OCI-LY1 (cell line): Measurements from ENCODE around the gene DRC3.

Experiments
- H2AFZ ChIP-seq: fragments of 200-600 bp; sonication (generic), shearing (Covaris generic); 2 replicates; pipeline ENCODE4 v1.6.0; 2014; ENCODE audit warnings: antibody characterized with exemption, mild to moderate bottlenecking, low read length
- H3F3A ChIP-seq: fragments of 200-600 bp; sonication (generic), shearing (Covaris generic); 2 replicates; pipeline ENCODE4 v1.6.0; 2014; ENCODE audit warnings: mild to moderate bottlenecking, antibody characterized with exemption, low read length, moderate library complexity; ENCODE audit not compliant: insufficient read depth
- H3K27ac ChIP-seq: fragments of 200-600 bp; sonication (generic); 2 replicates; pipeline ENCODE4 v1.5.1; 2014; ENCODE audit warnings: low read length, mixed run types, mild to moderate bottlenecking, low read depth; ENCODE audit not compliant: poor library complexity, severe bottlenecking
- H3K27me3 ChIP-seq: fragments of 200-600 bp; sonication (generic); 2 replicates; pipeline ENCODE4 v1.6.0; 2014; ENCODE audit warnings: antibody characterized with exemption, mild to moderate bottlenecking, low read length, moderate library complexity; ENCODE audit not compliant: insufficient read depth
- H3K36me3 ChIP-seq: fragments of 200-600 bp; sonication (generic); 2 replicates; pipeline ENCODE4 v1.6.1; 2014; ENCODE audit warnings: mild to moderate bottlenecking, antibody characterized with exemption, low read length, moderate library complexity, mixed read lengths; ENCODE audit not compliant: insufficient read depth
- H3K4me1 ChIP-seq: fragments of 200-600 bp; sonication (generic); 2 replicates; pipeline ENCODE4 v1.5.1; 2014; ENCODE audit warnings: mild to moderate bottlenecking, low read length, moderate library complexity; ENCODE audit not compliant: insufficient read depth, severe bottlenecking
- H3K4me2 ChIP-seq: fragments of 200-600 bp; sonication (generic), shearing (Covaris generic); 2 replicates; pipeline ENCODE4 v1.6.1; 2014; ENCODE audit warnings: low read length
- H3K4me3 ChIP-seq: fragments of 200-600 bp; sonication (generic); 2 replicates; pipeline ENCODE4 v1.5.1; 2014; ENCODE audit warnings: low read length, low read depth, mild to moderate bottlenecking, mixed read lengths; ENCODE audit not compliant: poor library complexity, severe bottlenecking
- H3K79me2 ChIP-seq: fragments of 200-600 bp; shearing (Covaris generic); 2 replicates; pipeline ENCODE4 v1.6.1; 2016; ENCODE audit warnings: mixed run types, low read length, mixed read lengths; ENCODE audit not compliant: insufficient read depth
- H3K9ac ChIP-seq: fragments of 200-600 bp; sonication (generic), shearing (Covaris generic); 2 replicates; pipeline ENCODE4 v1.6.1; 2014; ENCODE audit warnings: mild to moderate bottlenecking, low read length, mixed read lengths
- H3K9me2 ChIP-seq: fragments of 200-600 bp; sonication (generic), shearing (Covaris generic); 2 replicates; pipeline ENCODE4 v1.6.1; 2014; ENCODE audit warnings: low read depth, mild to moderate bottlenecking, low read length, mixed read lengths
- H3K9me3 ChIP-seq: fragments of 200-600 bp; shearing (Covaris generic); 2 replicates; pipeline ENCODE4 v1.6.1; 2014; ENCODE audit warnings: low read length, mixed read lengths
- H4K20me1 ChIP-seq: fragments of 200-600 bp; sonication (generic), shearing (Covaris generic); 2 replicates; pipeline ENCODE4 v1.6.0; 2016; ENCODE audit warnings: mild to moderate bottlenecking, low read length; ENCODE audit not compliant: insufficient read depth
- EZH2 ChIP-seq: fragments of 200-600 bp; sonication (generic), shearing (Covaris generic); IDR thresholded peaks from 2 replicates; pipeline ENCODE4 v1.8.0; 2017; ENCODE audit warnings: borderline replicate concordance, mixed run types, mild to moderate bottlenecking, antibody characterized with exemption, low read length, moderate library complexity, mixed read lengths
- TF ChIP-seq, protein P1 (sequence below): fragments of 200-600 bp; sonication (generic), shearing (Covaris generic); IDR thresholded peaks from 2 replicates; pipeline ENCODE4 v1.5.1; 2017; ENCODE audit warnings: mild to moderate bottlenecking, antibody characterized with exemption, low read length, moderate library complexity, mixed read lengths

Gene DRC3

GRCh38 chr17:17950347-17950746 is 22.3 kb upstream of the DRC3 start:
- H3K79me2 ChIP-seq = no peaks in the 10 kb centered on the region
- no peak overlapping the region for H3K4me3 ChIP-seq
- H3K9ac ChIP-seq = no peak overlapping the region
- no peak overlapping the region for H2AFZ ChIP-seq
- H3K9me3 ChIP-seq = no peaks in the 10 kb centered on the region
- no peaks in the 10 kb centered on the region for H3F3A ChIP-seq
- H3K36me3 ChIP-seq = no peaks in the 10 kb centered on the region
- TF ChIP-seq, protein P1, sequence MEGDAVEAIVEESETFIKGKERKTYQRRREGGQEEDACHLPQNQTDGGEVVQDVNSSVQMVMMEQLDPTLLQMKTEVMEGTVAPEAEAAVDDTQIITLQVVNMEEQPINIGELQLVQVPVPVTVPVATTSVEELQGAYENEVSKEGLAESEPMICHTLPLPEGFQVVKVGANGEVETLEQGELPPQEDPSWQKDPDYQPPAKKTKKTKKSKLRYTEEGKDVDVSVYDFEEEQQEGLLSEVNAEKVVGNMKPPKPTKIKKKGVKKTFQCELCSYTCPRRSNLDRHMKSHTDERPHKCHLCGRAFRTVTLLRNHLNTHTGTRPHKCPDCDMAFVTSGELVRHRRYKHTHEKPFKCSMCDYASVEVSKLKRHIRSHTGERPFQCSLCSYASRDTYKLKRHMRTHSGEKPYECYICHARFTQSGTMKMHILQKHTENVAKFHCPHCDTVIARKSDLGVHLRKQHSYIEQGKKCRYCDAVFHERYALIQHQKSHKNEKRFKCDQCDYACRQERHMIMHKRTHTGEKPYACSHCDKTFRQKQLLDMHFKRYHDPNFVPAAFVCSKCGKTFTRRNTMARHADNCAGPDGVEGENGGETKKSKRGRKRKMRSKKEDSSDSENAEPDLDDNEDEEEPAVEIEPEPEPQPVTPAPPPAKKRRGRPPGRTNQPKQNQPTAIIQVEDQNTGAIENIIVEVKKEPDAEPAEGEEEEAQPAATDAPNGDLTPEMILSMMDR = no peak
- no peak for TF ChIP-seq EZH2
- H3K27me3 ChIP-seq = no peaks in the 10 kb centered on the region
- H3K27ac ChIP-seq = no peak overlapping the region
- no peaks in the 10 kb centered on the region for H4K20me1 ChIP-seq
- no peaks in the 10 kb centered on the region for H3K9me2 ChIP-seq
- H3K4me2 ChIP-seq = no peak overlapping the region
- H3K4me1 ChIP-seq = no peaks in the 10 kb centered on the region

DNA sequence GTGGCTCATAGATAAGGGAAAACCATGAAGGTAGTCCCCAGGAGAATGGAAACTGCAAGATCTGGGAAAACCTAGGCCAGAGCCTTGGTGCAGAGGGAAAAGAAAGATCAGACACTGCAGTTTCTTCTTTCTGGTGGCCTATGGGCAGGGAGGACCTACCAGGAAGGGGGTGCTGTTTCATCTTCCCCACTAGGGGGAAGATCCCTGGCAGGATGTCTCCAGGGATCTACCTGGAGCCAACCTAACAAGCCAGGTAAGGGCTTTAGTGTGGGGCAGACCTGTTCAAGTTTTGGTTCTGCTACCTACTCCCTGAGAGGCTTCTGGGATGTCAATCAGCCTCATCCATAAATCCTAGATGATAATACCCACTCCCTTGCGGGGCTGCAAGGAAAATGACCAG is 21.9 kb upstream of the DRC3 start:
- Histone ChIP-seq H3K27ac (no peak overlapping the region), H3K27me3 (no peaks in the 10 kb centered on the region), H3K4me1 (no peaks in the 10 kb centered on the region), H4K20me1 (no peaks in the 10 kb centered on the region), H2AFZ (no peak overlapping the region), H3K4me3 (no peak overlapping the region), H3K4me2 (no peak overlapping the region), H3K36me3 (no peaks in the 10 kb centered on the region), H3K9me2 (no peaks in the 10 kb centered on the region), H3K9ac (no peak overlapping the region), H3K79me2 (no peaks in the 10 kb centered on the region), H3F3A (no peaks in the 10 kb centered on the region), H3K9me3 (no peaks in the 10 kb centered on the region)
- no peak for TF ChIP-seq EZH2
- TF ChIP-seq, protein P1 = no peak

DNA sequence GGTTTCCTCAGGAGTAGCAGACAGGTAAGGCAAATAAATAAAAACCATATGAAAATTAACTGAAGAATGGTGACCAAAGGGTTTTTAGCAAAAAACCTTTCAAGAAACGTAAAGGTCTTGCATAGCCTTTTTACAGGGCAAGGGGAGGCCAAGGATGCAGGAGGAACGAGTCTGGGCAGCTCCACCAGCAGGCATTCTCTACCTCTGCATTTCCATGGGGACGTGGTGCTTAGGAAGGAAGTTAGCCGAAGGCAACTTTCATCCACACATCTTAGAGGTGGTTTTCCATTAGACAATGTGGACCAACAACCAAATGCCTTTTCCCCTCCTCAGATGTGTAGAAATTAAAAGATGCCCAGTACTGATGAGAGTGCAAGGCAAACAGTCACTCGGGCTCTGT is 21.1 kb upstream of the DRC3 start:
- Histone ChIP-seq H3K36me3 (no peaks in the 10 kb centered on the region), H3K4me1 (no peaks in the 10 kb centered on the region), H3K27me3 (no peaks in the 10 kb centered on the region), H3K27ac (no peak overlapping the region), H2AFZ (no peak overlapping the region), H3K4me2 (no peak overlapping the region), H3K9me2 (no peaks in the 10 kb centered on the region), H3K4me3 (no peak overlapping the region), H3F3A (no peaks in the 10 kb centered on the region), H3K79me2 (no peaks in the 10 kb centered on the region), H3K9ac (no peak overlapping the region), H4K20me1 (no peaks in the 10 kb centered on the region), H3K9me3 (no peaks in the 10 kb centered on the region)
- no peak for TF ChIP-seq EZH2

GRCh38 chr17:17952691-17953090 is 20.0 kb upstream of the DRC3 start:
- H3F3A ChIP-seq = no peaks in the 10 kb centered on the region
- no peaks in the 10 kb centered on the region for H3K9me2 ChIP-seq
- H4K20me1 ChIP-seq = no peaks in the 10 kb centered on the region
- no peak overlapping the region for H3K4me3 ChIP-seq
- H3K79me2 ChIP-seq = no peaks in the 10 kb centered on the region
- no peaks in the 10 kb centered on the region for H3K9me3 ChIP-seq
- no peaks in the 10 kb centered on the region for H3K36me3 ChIP-seq
- no peaks in the 10 kb centered on the region for H3K27me3 ChIP-seq
- H3K9ac ChIP-seq = no peak overlapping the region
- TF ChIP-seq, protein P1 = peak; percentile 16; the same call in 1 of the 2 replicates
- TF ChIP-seq EZH2 = no peak
- H3K4me1 ChIP-seq = no peaks in the 10 kb centered on the region
- no peak overlapping the region for H2AFZ ChIP-seq
- no peak overlapping the region for H3K4me2 ChIP-seq
- H3K27ac ChIP-seq = no peak overlapping the region
